Measurements from ENCODE around the gene ATP6V0D1.

GRCh38 chr16:67481561-67482232 lies 740 bp upstream of the ATP6V0D1 start:
- TF ChIP-seq EP300 (IDR thresholded peaks at IDR 0.05) (no peak), CTCF (IDR thresholded peaks at IDR 0.05) (no peak)

Measured in upper lobe of left lung (tissue), 4 donors.